ENCODE data around the gene ARHGAP45.

DNA sequence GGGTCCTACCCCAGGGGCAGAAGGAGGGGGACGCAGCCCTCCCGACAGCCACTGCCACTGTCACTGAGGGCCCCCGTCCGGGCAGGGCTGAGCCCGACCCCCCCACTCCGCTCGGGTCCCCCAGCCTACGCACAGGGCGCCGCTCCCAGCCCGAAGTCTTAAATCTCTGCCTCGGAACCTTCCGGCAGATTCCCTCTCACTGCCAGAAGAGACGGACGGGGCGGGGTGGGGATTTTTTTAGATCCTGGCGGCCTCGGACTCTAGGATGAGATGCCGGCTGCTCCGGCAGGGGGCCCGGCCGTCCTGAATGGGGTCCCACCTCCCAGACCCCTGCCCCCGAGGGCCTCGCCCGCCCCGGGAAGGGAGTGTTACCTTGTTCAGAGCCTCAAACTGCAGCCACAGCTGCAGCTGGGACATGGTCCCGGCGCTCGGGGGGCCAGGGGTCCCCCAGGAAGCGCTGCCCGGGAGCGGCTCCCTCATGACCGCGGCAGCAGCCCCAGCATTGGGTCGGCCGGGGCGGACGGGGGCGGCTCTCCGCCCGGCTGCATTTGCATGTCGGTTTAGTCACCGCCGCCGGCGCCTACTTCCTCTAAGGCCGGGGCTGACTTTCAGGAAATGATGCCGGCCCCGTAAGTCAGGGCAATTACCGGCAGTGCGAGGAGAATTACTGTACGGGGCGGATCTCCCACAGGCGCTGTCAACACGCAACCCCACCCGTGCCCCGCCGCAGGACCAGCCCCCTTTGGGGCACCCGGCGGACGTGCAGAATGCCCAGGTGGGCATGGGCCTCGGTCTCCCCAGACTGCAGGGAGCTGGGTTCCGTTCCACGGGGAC lies 65.0 kb downstream of the ARHGAP45 start:
- TF ChIP-seq POLR2A (IDR thresholded peaks at IDR 0.05; ENCODE audit: low read depth, low read length): peak; percentile 56; the same call in 1 of the 2 replicates
- peak; percentile 44; the same call in 1 of the 2 replicates for TF ChIP-seq TAF1 (IDR thresholded peaks at IDR 0.05; ENCODE audit: borderline replicate concordance, low read depth, low read length)
- no peak for TF ChIP-seq POLR2AphosphoS5 (IDR thresholded peaks at IDR 0.05; ENCODE audit: low read depth, low read length)
